Measurements from ENCODE around the gene FAM153A.
"Not testable (repeated sequence)": the region's sequence is repeated elsewhere in the genome, so short reads cannot be mapped to it uniquely, and the experiment has no call there.

Gene FAM153A

DNA sequence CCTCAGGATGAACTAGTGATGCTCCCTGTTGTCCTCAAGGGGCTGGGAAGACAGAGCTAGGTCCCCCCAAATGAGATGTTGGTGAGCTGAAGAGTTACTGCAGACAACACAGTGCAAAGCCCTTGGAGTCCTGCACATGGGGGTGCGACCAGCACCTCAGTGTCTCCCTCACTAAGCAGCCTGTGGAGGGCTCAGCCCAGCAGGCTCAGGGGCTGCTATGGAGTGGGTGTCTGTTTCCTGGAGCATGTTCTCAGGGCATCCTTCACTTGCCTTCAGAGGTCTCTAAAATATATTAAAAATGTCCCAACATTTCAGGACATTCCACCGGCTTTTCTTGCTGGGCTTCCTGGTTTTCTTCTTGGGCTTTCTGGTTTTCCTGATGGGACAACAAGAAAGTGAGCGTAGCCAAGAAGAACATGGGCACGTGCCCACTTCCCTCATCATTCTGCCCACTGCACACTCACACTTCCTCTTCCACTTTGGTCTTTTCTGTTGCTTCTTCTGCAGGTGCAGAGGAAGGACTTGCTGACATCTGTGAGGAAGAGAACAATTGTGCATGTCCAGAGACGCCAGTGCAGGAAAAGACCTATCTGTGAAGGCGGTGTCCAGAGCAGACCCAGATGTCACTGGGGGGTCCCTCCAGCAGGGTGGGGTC is 58.7 kb downstream of the FAM153A start:
- not testable (repeated sequence) for DNase-seq

DNA sequence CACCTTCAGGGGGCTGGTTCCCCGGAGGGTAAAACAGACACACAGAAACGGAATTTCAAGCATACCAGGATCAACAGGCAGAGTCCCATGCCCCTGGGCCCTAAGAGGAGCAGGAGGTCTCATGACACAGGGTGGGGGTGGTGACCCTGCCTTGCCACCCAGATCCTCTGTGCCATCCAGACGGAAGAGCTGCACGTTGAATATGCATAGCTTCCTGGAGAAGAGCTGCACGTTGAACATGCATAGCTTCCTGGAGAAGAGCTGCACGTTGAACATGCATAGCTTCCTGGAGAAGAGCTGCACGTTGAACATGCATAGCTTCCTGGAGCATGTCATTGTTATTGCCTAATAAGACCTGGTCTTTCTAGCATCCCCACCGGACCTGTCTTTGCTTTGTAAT is 59.9 kb downstream of the FAM153A start:
- not testable (repeated sequence) for DNase-seq

DNA sequence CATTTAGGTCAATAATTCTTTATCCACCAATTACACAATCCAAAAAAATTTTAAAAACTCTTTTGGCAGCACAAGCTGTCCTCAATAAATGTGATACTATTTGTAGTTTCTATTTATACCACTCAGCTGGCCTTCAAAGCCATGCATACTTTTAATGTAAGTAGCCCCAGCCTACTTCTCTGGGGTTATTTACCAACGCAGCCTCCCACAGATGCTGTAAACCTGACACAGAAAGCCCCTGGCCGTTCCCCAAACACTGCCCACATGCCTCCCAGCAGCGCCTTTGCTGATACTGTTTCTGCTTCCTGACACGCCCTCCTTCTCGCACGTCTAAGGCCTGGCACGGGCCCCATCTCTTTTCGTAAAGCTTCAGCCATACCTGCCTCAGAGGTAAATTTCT is 62.7 kb downstream of the FAM153A start:
- DNase-seq, result not testable (repeated sequence)

DNA sequence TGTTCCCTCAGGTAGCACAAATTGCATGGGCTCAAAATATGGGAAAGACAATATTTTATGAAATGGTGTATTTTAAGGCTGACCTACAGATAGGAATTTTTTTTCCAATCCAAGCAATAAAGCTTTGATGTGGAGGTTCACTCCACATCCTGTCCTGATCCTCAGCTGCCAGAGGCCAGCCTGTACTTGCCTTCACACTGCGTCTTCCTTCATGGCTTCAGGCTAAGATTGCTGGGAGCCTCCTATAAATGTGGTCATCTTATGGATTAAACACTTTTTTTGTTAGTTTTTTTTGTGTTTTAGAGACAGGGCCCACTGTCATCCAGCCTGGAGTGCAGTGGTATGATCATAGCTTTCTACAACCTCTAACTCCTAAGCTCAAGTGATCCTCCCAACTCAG is 67.3 kb downstream of the FAM153A start:
- not testable (repeated sequence) for DNase-seq

DNA sequence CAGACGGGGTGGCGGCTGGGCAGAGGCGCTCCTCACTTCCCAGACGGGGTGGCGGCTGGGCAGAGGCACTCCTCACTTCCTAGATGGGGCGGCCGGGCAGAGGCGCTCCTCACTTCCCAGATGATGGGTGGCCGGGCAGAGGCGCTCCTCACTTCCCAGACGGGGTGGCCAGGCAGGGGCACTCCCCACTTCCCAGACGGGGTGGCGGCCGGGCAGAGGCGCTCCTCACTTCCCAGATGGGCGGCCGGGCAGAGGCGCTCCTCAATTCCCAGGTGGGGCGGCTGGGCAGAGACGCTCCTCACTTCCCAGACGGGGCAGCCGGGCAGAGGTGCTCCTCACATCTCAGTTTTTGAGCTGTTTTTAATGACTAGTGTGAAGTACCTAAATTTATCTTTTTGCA is 86.6 kb downstream of the FAM153A start:
- not testable (repeated sequence) for DNase-seq

DNA sequence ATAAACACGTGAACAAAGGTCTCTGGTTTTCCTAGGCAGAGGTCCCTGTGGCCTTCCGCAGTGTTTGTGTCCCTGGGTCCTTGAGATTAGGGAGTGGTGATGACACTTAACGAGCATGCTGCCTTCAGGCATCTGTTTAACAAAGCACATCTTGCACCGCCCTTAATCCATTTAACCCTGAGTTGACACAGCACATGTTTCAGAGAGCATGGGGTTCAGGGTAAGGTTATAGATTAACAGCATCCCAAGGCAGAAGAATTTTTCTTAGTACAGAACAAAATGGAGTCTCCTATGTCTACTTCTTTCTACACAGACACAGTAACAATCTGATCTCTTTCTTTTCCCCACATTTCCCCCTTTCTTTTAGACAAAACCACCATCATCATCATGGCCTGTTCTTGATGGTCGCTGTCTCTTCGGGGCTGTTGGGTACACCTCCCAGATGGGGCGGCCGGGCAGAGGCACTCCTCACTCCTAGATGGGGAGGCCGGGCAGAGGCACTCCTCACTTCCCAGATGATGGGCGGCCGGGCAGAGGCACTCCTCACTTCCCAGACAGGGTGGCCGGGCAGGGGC is 87.3 kb downstream of the FAM153A start:
- not testable (repeated sequence) for DNase-seq

DNA sequence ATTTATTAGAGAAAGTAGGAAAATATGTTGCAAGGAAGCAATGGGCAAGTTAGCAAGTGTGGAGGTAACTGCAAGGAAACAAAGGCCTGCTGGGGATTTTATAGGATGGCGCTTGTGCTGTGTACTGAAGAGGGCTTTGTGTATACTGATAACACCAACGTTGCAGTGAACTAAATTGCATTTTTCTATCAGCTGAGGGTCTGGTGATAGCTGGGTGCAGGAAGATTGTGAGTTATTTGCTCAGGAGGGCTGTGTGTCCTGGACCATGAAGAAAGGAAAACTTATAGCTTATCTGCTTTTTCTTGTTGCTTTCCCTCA is 88.2 kb downstream of the FAM153A start:
- not testable (repeated sequence) for DNase-seq

DNA sequence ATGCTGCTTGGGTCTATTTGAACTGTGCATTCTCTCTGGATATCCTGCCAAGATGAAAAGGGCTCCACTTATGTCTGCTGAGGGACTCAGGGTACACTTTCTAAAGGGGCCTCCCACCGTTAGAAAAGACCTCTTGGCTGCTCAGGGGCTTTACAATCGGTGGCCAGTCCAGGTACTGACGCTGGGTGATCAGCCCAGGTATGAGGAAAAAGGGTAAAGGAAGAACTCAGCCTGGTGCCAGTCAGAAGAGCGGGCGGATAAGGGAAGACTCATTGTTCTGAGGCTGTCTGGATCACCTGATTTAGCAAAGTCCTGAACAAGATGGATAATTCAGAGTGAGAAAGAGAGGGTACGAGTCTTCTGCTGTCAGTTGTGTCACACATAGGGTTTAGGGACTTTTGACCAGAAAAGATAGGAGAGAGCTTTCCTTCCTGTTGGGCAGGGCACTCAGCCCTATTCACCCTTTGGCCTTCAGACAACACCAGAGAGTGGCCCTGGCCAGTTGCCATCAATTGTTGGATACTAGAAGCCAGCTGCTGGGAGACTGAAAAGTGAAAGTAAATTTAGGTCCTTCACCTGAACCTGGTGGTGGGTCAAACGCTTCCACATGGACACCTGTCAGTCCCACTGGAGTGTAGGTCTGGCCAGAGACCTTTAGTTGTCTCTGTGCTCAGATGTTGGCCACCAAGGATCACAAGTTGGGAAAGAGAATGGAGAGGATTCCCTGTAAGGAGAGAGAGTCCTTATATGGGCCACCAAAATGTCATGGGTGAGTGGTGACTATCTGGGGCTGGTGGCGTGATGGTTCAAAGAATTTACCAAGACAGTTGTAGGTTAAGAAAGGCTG is 88.8 kb downstream of the FAM153A start:
- not testable (repeated sequence) for DNase-seq

DNA sequence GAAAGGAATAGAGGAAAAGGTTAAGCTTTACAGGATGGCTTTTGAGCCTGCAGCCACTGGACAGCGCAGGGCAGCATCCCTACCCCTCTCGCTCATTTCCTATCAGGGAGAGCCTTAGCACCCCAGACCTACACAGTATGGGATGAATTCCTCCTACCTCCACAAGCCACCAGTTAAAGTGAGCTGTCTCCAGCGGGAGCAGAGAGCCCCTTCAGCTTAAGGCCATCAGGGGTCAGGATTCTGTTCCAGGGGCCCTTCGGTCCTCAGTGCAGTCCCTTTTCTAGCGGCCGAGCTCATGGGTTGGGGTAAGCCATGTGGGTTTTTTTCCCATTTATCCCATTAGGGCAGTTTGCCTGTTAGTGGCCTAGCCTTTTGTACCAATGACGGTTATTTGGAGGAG is 89.7 kb downstream of the FAM153A start:
- not testable (repeated sequence) for DNase-seq

DNA sequence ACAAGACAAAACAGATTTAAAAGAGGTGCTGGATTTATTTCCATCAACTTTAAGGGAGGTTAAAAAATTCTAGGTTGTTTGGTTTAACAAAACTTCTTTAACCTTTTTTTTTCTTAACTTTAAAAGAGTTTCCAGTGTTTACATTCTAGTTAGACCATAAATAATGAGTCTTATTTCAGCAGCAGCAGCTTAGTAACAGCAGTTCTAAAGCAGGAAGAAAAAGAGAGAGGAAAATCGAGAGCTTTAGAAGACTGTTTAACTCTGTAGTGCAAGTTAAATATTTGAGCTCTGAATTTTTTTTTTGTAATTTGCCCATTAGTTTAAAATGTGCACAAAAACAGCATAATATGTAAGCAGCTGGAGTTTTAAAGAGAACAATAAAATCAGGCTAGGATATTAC is 90.2 kb downstream of the FAM153A start:
- not testable (repeated sequence) for DNase-seq

DNA sequence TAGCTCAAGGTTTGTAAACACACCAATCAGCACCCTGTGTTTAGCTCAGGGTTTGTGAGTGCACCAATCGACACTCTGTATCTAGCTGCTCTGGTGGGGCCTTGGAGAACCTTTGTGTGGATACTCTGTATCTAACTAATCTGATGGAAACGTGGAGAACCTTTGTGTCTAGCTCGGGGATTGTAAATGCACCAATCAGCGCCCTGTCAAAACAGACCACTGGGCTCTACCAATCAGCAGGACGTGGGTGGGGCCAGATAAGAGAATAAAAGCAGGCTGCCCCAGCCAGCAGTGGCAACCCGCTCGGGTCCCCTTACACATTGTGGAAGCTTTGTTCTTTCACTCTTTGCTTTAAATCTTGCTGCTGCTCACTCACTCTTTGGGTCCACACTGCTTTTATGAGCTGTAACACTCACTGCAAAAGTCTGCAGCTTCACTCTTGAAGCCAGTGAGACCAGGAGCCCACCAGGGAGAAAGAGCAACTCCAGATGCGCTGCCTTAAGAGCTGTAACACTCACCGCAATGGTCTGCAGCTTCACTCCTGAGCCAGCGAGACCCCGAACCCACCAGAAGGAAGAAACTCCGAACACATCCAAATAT is 93.6 kb downstream of the FAM153A start:
- DNase-seq, result not testable (repeated sequence)

DNA sequence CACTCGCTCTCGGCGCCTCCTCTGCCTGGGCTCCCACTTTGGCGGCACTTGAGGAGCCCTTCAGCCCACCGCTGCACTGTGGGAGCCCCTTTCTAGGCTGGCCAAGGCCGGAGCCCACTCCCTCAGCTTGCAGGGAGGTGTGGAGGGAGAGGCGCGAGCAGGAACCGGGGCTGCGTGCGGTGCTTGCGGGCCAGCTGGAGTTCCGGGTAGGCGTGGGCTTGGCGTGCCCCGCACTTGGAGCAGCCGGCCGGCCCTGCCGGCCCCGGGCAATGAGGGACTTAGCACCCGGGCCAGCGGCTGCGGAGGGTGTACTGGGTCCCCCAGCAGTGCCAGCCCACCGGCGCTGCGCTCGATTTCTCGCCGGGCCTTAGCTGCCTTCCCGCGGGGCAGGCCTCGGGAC is 94.6 kb downstream of the FAM153A start:
- not testable (repeated sequence) for DNase-seq

DNA sequence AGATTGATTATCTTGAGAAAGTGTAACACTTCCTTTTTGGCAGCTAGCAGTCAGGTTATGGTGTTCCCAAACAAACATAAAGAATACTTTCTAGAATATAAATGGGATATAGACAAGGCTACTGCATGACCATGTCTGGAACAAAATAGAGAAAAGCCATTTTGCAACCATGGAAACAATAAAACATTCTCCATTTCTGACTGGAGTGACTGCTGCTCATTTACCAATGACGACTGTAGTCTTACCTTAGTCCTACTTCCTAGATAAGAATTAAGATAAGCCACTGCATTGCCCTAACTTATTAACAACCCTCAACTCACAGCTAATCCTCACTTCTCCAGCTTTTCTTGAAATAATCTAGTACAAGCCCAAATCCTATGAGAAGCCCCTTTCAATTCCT is 100.8 kb downstream of the FAM153A start:
- DNase-seq, result not testable (repeated sequence)
